Effector memory CD4-positive, alpha-beta T cell (primary cell): ENCODE results near the gene TMEM205.
"Not testable (repeated sequence)": the region's sequence is repeated elsewhere in the genome, so short reads cannot be mapped to it uniquely, and the experiment has no call there.

Experiments
- DNase-seq, 3 donors: peaks; one replicate each; pipeline ENCODE4 v3.0.0-alpha.2; 2020
- H3K27ac ChIP-seq: 2 replicates; pipeline ENCODE4 v1.7.0; 2013; ENCODE audit warnings: mild to moderate bottlenecking, low read length, moderate library complexity; ENCODE audit not compliant: insufficient read depth, poor library complexity, severe bottlenecking
- H3K27me3 ChIP-seq: replicated peaks from 2 replicates; pipeline ENCODE4 v1.7.0; 2013; ENCODE audit warnings: mild to moderate bottlenecking, low read length; ENCODE audit not compliant: insufficient read depth, control insufficient read depth, poor library complexity, severe bottlenecking
- H3K36me3 ChIP-seq: 2 replicates; pipeline ENCODE4 v1.7.0; 2013; ENCODE audit warnings: mild to moderate bottlenecking, low read length, moderate library complexity; ENCODE audit not compliant: control insufficient read depth, insufficient read depth
- H3K4me1 ChIP-seq: 2 replicates; pipeline ENCODE4 v1.7.0; 2013; ENCODE audit warnings: low read length, mild to moderate bottlenecking; ENCODE audit not compliant: control insufficient read depth, insufficient read depth, poor library complexity, severe bottlenecking
- H3K4me3 ChIP-seq: 2 replicates; pipeline ENCODE4 v1.7.0; 2013; ENCODE audit warnings: low read length, low read depth, mild to moderate bottlenecking; ENCODE audit not compliant: insufficient read depth, poor library complexity, severe bottlenecking
- H3K9me3 ChIP-seq: 2 replicates; pipeline ENCODE4 v1.7.0; 2013; ENCODE audit warnings: mild to moderate bottlenecking, low read length, moderate library complexity; ENCODE audit not compliant: control insufficient read depth

TMEM205 gene

GRCh38 chr19:11340099-11340467 is 6.0 kb downstream of the TMEM205 start:
- Histone ChIP-seq H3K36me3 (peaks cover 11% of the 10 kb centered on the region), H3K4me3 (peak overlapping the region; percentile 55), H3K4me1 (peaks cover 28% of the 10 kb centered on the region)
- H3K9me3 ChIP-seq, DNase-seq, H3K27ac ChIP-seq, H3K27me3 ChIP-seq: not testable (repeated sequence)

- Histone ChIP-seq H3K27ac (peak within 1 kb of the TSS; percentile 21), H3K4me3 (peak within 1 kb of the TSS; percentile 55), H3K27me3 (no peaks in the 10 kb centered on the region), H3K9me3 (no peaks in the 10 kb centered on the region), H3K36me3 (peaks cover 12% of the 10 kb centered on the region), H3K4me1 (peaks cover 27% of the 10 kb centered on the region)
- peak; percentile 56 to 71 (median 60) for DNase-seq
Observed at GRCh38 chr19:11339254-11340098, 6.6 kb downstream of the TMEM205 start, which contains the start of gene RAB3D. RAB3D (minus strand) TSS chr19:11339657; CDS start chr19:11337399, 2,258 bp downstream.

- no peaks in the 10 kb centered on the region for H3K27me3 ChIP-seq
- peak overlapping the region; percentile 21 for H3K27ac ChIP-seq
- H3K9me3 ChIP-seq: no peaks in the 10 kb centered on the region
- no peak for DNase-seq
- H3K36me3 ChIP-seq: peaks cover 12% of the 10 kb centered on the region
- H3K4me3 ChIP-seq: peak overlapping the region; percentile 55
- peaks cover 27% of the 10 kb centered on the region for H3K4me1 ChIP-seq
Observed at GRCh38 chr19:11338569-11339253, 7.4 kb downstream of the TMEM205 start.

GRCh38 chr19:11338121-11338520 is 7.9 kb downstream of the TMEM205 start:
- Histone ChIP-seq H3K27me3 (no peaks in the 10 kb centered on the region), H3K4me3 (no peak overlapping the region), H3K27ac (no peak overlapping the region), H3K4me1 (peaks cover 27% of the 10 kb centered on the region), H3K9me3 (no peaks in the 10 kb centered on the region), H3K36me3 (peaks cover 12% of the 10 kb centered on the region)
- DNase-seq: no peak

- no peak overlapping the region for H3K4me3 ChIP-seq
- DNase-seq: no peak
- no peak overlapping the region for H3K27ac ChIP-seq
- no peaks in the 10 kb centered on the region for H3K9me3 ChIP-seq
- H3K27me3 ChIP-seq: no peaks in the 10 kb centered on the region
- peaks cover 27% of the 10 kb centered on the region for H3K4me1 ChIP-seq
- peaks cover 12% of the 10 kb centered on the region for H3K36me3 ChIP-seq
Observed at GRCh38 chr19:11337080-11337479, 9.0 kb downstream of the TMEM205 start.

- Histone ChIP-seq H3K36me3 (peaks cover 12% of the 10 kb centered on the region), H3K4me3 (no peak overlapping the region), H3K9me3 (no peaks in the 10 kb centered on the region), H3K27me3 (no peaks in the 10 kb centered on the region), H3K4me1 (peaks cover 27% of the 10 kb centered on the region), H3K27ac (no peak overlapping the region)
- DNase-seq: no peak
Observed at GRCh38 chr19:11335449-11336146, 10.5 kb downstream of the TMEM205 start.

- H3K4me3 ChIP-seq, H3K9me3 ChIP-seq, H3K27ac ChIP-seq, DNase-seq, H3K27me3 ChIP-seq: not testable (repeated sequence)
- Histone ChIP-seq H3K36me3 (peaks cover 12% of the 10 kb centered on the region), H3K4me1 (peaks cover 15% of the 10 kb centered on the region)
Observed at GRCh38 chr19:11333838-11334237, 12.2 kb downstream of the TMEM205 start.

- Histone ChIP-seq H3K4me3 (no peak overlapping the region), H3K9me3 (no peaks in the 10 kb centered on the region), H3K36me3 (peaks cover 12% of the 10 kb centered on the region), H3K4me1 (peaks cover 9% of the 10 kb centered on the region), H3K27ac (no peak overlapping the region), H3K27me3 (no peaks in the 10 kb centered on the region)
- DNase-seq: no peak
Observed at GRCh38 chr19:11332822-11333221, 13.2 kb downstream of the TMEM205 start.

GRCh38 chr19:11331502-11331901 is 14.6 kb downstream of the TMEM205 start:
- H3K4me1 ChIP-seq: no peaks in the 10 kb centered on the region
- H3K4me3 ChIP-seq: no peak overlapping the region
- H3K27ac ChIP-seq: no peak overlapping the region
- no peaks in the 10 kb centered on the region for H3K9me3 ChIP-seq
- peaks cover 12% of the 10 kb centered on the region for H3K36me3 ChIP-seq
- H3K27me3 ChIP-seq: no peaks in the 10 kb centered on the region
- no peak for DNase-seq
